Measurements from ENCODE around the gene FCHO2.

GRCh38 chr5:73095564-73096238 lies 139.9 kb downstream of the FCHO2 start:
- TF ChIP-seq, protein P1, sequence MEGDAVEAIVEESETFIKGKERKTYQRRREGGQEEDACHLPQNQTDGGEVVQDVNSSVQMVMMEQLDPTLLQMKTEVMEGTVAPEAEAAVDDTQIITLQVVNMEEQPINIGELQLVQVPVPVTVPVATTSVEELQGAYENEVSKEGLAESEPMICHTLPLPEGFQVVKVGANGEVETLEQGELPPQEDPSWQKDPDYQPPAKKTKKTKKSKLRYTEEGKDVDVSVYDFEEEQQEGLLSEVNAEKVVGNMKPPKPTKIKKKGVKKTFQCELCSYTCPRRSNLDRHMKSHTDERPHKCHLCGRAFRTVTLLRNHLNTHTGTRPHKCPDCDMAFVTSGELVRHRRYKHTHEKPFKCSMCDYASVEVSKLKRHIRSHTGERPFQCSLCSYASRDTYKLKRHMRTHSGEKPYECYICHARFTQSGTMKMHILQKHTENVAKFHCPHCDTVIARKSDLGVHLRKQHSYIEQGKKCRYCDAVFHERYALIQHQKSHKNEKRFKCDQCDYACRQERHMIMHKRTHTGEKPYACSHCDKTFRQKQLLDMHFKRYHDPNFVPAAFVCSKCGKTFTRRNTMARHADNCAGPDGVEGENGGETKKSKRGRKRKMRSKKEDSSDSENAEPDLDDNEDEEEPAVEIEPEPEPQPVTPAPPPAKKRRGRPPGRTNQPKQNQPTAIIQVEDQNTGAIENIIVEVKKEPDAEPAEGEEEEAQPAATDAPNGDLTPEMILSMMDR (conservative IDR thresholded peaks at IDR 0.05), result no peak
- TF ChIP-seq ZFX (IDR thresholded peaks at IDR 0.05), result no peak

Measured in C4-2B (cell line).